OCI-LY3 (cell line): Measurements from ENCODE around the gene CD86.

Experiments used
- H2AFZ ChIP-seq: fragments of 200-600, 300-600 bp; shearing (Covaris generic); 2 replicates; pipeline ENCODE4 v1.6.0; 2014; ENCODE audit warnings: antibody characterized with exemption, low read depth, low read length
- H3K27ac ChIP-seq: fragments of 200-600, 300-600 bp; sonication (generic); 2 replicates; pipeline ENCODE4 v1.5.1; 2014; ENCODE audit warnings: mild to moderate bottlenecking, low read length, moderate library complexity, mixed read lengths
- H3K27me3 ChIP-seq: fragments of 200-600, 300-600 bp; sonication (generic); 2 replicates; pipeline ENCODE4 v1.6.1; 2014; ENCODE audit warnings: low read depth, low read length, mixed read lengths
- H3K36me3 ChIP-seq: fragments of 200-600, 300-600 bp; sonication (generic); replicated peaks from 2 replicates; pipeline ENCODE3; 2014; ENCODE audit warnings: low read depth, low read length, mixed read lengths
- H3K4me1 ChIP-seq: fragments of 300-600, 200-600 bp; sonication (generic); 2 replicates; pipeline ENCODE4 v1.6.1; 2014; ENCODE audit warnings: low read length, mixed read lengths
- H3K4me2 ChIP-seq: fragments of 200-600, 300-600 bp; sonication (generic); 2 replicates; pipeline ENCODE4 v1.6.1; 2014; ENCODE audit warnings: low read length, mixed read lengths
- H3K4me3 ChIP-seq: fragments of 300-600, 200-600 bp; sonication (generic); 2 replicates; pipeline ENCODE4 v1.5.1; 2014; ENCODE audit warnings: antibody characterized with exemption, mild to moderate bottlenecking, low read length, moderate library complexity
- H3K79me2 ChIP-seq: fragments of 300-600, 200-600 bp; shearing (Covaris generic); 2 replicates; pipeline ENCODE4 v1.6.1; 2014; ENCODE audit warnings: mild to moderate bottlenecking, low read length, mixed read lengths
- H3K9ac ChIP-seq: fragments of 300-600, 200-600 bp; shearing (Covaris generic); 2 replicates; pipeline ENCODE4 v1.6.0; 2014; ENCODE audit warnings: mild to moderate bottlenecking, low read length, moderate library complexity
- H3K9me3 ChIP-seq: fragments of 200-600, 300-600 bp; shearing (Covaris generic); 2 replicates; pipeline ENCODE4 v1.6.1; 2014; ENCODE audit warnings: low read length, mixed read lengths; ENCODE audit not compliant: insufficient read depth
- H4K20me1 ChIP-seq: fragments of 200-600, 300-600 bp; sonication (generic); 2 replicates; pipeline ENCODE4 v1.6.1; 2016; ENCODE audit warnings: low read length, mixed read lengths; ENCODE audit not compliant: insufficient read depth
- EZH2phosphoT487 ChIP-seq: fragments of 200-600 bp; shearing (Covaris generic); IDR thresholded peaks from 2 replicates; pipeline ENCODE4 v1.6.1; 2018; ENCODE audit warnings: antibody characterized with exemption, mixed run types, low read depth
- TF ChIP-seq, protein P1 (sequence below): fragments of 200-600, 300-600 bp; sonication (generic); IDR thresholded peaks from 2 replicates; pipeline ENCODE4 v1.5.1; 2014; ENCODE audit warnings: antibody characterized with exemption, low read length, low read depth

The CD86 gene

DNA sequence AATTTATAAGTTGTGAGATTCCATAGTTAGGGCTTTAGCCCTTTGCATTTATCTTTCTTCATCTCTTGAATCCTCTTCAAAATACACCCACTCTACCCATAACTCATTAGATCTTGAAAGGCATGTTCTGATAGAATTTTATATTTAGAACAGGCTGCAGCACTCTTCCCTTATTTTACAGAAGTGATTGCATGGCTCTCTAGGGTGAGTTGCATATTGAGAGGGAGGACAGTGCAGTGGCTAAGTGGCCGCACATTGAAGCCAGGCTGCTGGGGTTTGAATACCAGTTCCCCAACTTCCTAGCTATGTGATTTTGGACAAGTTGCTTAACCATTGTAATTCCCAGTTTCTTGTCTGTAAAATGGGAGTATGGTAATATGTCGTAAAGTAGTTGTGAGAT, 2.5 kb downstream of the CD86 start:
- Histone ChIP-seq H3K9me3 (no peaks in the 10 kb centered on the region), H3K36me3 (peaks cover 7% of the 10 kb centered on the region), H3K4me3 (no peak overlapping the region), H3K79me2 (no peaks in the 10 kb centered on the region), H3K27ac (no peak overlapping the region), H3K4me2 (no peak overlapping the region), H3K9ac (no peak overlapping the region), H4K20me1 (no peaks in the 10 kb centered on the region), H2AFZ (no peak overlapping the region), H3K4me1 (peaks cover 35% of the 10 kb centered on the region), H3K27me3 (no peaks in the 10 kb centered on the region)
- no peak for TF ChIP-seq EZH2phosphoT487
- TF ChIP-seq, protein P1, sequence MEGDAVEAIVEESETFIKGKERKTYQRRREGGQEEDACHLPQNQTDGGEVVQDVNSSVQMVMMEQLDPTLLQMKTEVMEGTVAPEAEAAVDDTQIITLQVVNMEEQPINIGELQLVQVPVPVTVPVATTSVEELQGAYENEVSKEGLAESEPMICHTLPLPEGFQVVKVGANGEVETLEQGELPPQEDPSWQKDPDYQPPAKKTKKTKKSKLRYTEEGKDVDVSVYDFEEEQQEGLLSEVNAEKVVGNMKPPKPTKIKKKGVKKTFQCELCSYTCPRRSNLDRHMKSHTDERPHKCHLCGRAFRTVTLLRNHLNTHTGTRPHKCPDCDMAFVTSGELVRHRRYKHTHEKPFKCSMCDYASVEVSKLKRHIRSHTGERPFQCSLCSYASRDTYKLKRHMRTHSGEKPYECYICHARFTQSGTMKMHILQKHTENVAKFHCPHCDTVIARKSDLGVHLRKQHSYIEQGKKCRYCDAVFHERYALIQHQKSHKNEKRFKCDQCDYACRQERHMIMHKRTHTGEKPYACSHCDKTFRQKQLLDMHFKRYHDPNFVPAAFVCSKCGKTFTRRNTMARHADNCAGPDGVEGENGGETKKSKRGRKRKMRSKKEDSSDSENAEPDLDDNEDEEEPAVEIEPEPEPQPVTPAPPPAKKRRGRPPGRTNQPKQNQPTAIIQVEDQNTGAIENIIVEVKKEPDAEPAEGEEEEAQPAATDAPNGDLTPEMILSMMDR = no peak

DNA sequence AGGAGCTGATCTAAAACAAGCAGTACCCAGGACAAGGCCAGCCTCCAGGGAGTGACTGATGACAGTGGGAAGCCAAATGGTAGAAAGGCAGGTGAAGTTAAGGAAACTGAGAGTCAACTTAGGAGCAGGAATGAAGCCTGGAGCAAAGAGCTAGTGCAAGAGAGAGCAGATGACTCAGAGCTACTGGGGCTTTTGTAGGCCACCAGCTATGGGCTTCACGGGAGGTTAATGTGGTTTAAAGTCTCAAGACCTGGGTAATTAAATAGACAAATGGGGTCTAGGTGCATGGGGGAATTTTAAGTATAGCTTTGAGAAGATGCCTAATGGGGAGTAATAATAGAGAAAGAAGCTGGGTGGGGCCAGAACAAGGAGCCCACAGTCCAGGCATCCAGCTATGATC, 3.1 kb downstream of the CD86 start:
- no peak overlapping the region for H2AFZ ChIP-seq
- H3K4me1 ChIP-seq = peaks cover 29% of the 10 kb centered on the region
- no peak overlapping the region for H3K4me3 ChIP-seq
- TF ChIP-seq EZH2phosphoT487 = no peak
- TF ChIP-seq, protein P1 = no peak
- no peaks in the 10 kb centered on the region for H3K27me3 ChIP-seq
- H3K4me2 ChIP-seq = no peak overlapping the region
- no peaks in the 10 kb centered on the region for H3K9me3 ChIP-seq
- no peak overlapping the region for H3K27ac ChIP-seq
- no peaks in the 10 kb centered on the region for H4K20me1 ChIP-seq
- H3K9ac ChIP-seq = no peak overlapping the region
- H3K79me2 ChIP-seq = no peaks in the 10 kb centered on the region
- peaks cover 7% of the 10 kb centered on the region for H3K36me3 ChIP-seq

- TF ChIP-seq, protein P1 = no peak
- TF ChIP-seq EZH2phosphoT487 = no peak
- no peak overlapping the region for H3K27ac ChIP-seq
- no peaks in the 10 kb centered on the region for H3K79me2 ChIP-seq
- no peak overlapping the region for H3K4me3 ChIP-seq
- H3K4me1 ChIP-seq = peaks cover 24% of the 10 kb centered on the region
- no peak overlapping the region for H3K4me2 ChIP-seq
- peaks cover 12% of the 10 kb centered on the region for H3K36me3 ChIP-seq
- no peak overlapping the region for H3K9ac ChIP-seq
- no peaks in the 10 kb centered on the region for H3K9me3 ChIP-seq
- no peaks in the 10 kb centered on the region for H3K27me3 ChIP-seq
- no peak overlapping the region for H2AFZ ChIP-seq
- H4K20me1 ChIP-seq = no peaks in the 10 kb centered on the region
These were observed 5.0 kb downstream of the CD86 start for GRCh38 chr3:122060040-122060698.

DNA sequence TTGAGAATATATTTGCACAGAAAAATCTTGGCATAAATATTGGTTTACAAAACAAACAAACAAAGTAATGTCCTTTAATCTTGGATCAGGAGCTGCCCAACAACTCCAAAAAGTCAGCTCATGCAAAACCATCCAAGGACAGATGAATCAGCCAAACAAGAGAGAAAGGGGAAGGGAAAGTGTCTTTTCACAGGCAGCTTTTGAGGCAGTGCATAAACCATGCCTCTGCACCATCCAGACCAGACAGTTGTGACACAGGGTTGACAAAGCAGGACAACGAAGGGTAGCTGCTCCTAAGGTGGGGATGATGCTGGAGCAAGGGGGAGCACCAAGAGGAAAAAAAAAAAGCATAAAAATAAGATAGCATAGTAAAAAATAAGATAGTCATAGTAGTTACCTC, 8.7 kb downstream of the CD86 start:
- H2AFZ ChIP-seq = no peak overlapping the region
- TF ChIP-seq EZH2phosphoT487 = no peak
- TF ChIP-seq, protein P1 = no peak
- H3K9ac ChIP-seq = no peak overlapping the region
- H3K4me3 ChIP-seq = no peak overlapping the region
- no peaks in the 10 kb centered on the region for H4K20me1 ChIP-seq
- H3K9me3 ChIP-seq = no peaks in the 10 kb centered on the region
- no peak overlapping the region for H3K4me2 ChIP-seq
- H3K27ac ChIP-seq = no peak overlapping the region
- H3K79me2 ChIP-seq = no peaks in the 10 kb centered on the region
- H3K4me1 ChIP-seq = peaks cover 48% of the 10 kb centered on the region
- peaks cover 5% of the 10 kb centered on the region for H3K36me3 ChIP-seq
- no peaks in the 10 kb centered on the region for H3K27me3 ChIP-seq
